NCI-H1436 (cell line): ENCODE measurements around the gene DNAH10.

Experiments
- DNase-seq: peaks from one replicate; lab custom pipeline; 2025; lab: John Stamatoyannopoulos, UW

Gene DNAH10

DNA sequence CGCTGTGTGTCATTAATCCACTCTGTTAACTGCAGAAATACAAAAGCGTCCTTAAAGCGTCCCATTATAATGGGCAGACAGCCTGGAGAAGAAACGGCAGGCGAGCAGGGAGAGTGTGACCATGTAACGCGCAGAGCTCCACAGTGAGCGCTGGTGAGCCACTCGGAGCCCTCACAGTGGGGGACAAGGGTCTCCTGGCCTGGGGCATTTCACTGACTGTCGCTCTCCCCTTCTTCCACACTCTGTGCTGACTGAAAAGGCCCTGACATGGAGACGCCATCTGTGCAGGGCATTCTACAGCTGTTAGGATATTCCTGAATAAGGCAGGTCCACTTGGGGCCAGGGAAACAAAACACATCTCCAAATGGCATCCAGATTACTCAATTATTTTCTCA, 186.3 kb downstream of the DNAH10 start:
- no peak for DNase-seq

DNA sequence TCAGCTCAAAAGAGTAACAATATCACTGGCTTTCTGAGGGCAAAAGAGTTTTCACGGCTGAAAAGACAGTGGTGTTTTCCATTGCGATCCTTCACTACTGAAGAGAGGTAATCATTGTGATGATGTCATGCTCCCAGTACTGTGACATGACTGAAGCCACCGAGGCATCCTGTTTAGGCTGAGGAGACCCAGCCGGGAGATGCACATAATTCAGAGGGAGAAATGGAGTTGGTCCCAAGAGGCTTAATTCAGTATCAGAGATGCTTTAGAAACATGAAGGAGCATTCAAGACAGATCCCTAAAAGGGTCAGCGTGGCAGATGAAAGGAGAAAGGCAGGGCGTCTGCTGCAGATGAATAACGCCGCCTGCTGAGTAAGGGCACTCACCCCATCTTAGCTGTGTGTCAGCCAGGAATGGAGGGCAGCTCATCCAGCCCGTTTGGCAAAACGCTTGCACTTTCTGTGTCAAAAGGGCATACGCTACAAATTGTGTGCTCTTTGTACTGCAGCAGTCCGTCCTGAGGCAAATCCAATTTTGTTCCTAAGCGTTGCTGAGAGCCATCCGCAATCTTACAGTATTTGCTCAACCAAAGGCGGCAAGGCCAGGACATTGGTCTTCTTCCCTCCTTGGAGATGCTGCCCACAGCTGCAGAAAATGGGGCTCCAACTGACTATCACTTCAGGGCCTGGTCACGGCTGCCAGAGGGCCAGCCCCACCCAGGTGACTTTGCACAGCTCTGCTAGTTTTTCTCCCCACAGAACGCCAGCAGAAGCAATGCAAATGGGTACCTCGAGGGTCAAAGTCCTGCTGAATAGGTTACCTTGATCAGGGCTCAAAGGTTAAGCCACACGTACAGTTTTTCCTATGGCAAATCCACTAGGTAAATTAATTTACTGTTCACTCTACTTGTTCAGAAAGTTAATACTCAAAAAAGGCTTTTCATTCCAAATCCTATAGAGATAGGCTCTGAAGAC, 187.0 kb downstream of the DNAH10 start:
- no peak for DNase-seq

DNA sequence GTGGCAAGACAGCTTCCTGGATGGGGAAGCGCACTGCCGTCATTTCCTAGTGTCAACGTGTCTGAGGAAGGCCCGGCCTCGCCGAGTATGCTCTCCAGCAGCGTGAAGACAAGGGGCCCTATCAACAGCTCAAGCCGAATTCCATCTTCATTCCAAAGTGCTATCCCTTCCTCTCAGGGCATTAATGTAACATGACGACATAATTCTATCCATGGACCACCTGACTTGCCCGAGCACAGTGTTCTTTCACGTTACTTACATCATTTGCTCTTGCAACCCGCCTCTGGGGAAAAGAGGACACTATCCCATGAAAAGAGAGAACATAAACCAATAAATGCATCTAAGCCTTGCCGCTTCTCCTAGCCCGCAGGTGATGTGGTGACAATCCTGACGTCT, 187.7 kb downstream of the DNAH10 start:
- DNase-seq: no peak

DNA sequence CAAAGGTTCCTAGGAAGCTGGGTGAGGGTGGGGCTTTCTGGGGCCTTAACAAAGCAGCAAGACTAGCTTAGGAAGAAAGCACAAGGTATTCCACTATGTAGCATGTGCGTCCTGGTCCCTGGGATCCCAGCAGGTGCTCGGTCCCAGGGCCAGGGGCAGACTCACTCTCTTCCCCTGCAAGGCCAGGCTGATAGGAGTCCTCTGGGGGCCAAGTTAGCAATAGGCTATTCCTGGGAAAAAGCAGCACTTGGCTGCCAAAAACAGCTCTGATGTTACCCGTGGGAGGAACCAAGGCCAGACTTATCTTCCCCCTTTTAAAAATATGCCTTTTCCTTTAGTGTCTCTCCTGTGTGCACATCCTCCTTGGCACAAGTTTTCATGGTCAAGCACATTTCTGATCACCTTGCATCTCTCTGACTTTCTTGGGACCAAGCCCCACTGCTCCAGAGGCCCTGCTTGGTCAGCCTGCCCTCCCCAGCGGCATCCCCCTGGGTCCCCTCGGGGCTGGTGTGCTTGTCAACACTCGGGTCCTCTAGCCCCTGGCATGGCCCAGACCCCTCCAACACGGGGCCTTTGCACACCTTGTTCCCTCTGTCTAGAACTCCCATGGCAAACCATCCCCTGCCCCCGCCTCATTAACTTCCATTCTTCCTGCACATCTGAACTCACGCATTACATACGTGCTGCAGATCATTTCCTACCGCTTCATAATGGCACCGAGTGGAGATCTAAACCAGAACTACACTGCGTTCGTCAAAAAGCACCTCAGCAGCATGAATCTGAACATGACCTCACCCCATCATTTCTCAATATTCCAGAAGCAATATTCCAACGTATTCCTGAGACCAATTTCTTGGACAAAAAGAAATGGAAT, 188.6 kb downstream of the DNAH10 start:
- no peak for DNase-seq

DNA sequence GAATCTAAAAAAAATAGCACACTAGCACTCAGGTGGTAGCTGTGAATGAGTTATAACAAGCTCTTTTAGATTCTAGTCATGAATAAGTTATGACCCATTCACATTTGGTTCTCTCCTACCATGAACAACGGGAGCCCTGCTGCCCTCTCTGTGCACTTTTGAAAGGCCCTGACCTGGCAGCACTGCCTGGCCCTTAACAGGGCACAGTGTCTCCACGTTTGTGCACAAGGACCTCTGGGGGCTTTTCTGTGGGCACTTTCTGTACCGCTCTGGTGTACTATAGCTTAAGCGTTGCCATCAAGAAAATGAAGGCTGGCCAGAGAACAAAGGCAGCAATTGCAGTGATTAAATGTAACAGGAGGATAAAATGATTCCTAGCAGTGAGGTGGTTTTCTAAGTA, 189.4 kb downstream of the DNAH10 start:
- peak; percentile 49 for DNase-seq

DNA sequence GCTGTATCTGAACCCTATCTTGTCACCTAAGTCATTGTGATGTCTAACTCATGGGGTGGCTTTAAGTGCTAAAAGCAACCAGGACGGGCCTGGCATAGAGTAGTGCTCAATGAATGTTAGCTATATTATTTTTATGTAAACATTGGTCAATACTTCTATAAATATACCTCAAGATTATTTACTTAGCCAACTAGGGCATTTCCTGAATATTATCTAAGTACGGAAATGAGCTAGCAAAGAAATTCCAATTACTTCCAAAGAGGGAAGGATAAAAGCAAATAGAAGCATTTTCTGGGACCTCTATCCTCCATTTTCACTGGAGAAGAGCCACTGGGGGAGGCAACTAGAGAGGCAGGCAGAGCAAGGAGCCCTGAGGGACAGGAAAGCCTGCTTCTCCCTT, 189.9 kb downstream of the DNAH10 start:
- no peak for DNase-seq

DNA sequence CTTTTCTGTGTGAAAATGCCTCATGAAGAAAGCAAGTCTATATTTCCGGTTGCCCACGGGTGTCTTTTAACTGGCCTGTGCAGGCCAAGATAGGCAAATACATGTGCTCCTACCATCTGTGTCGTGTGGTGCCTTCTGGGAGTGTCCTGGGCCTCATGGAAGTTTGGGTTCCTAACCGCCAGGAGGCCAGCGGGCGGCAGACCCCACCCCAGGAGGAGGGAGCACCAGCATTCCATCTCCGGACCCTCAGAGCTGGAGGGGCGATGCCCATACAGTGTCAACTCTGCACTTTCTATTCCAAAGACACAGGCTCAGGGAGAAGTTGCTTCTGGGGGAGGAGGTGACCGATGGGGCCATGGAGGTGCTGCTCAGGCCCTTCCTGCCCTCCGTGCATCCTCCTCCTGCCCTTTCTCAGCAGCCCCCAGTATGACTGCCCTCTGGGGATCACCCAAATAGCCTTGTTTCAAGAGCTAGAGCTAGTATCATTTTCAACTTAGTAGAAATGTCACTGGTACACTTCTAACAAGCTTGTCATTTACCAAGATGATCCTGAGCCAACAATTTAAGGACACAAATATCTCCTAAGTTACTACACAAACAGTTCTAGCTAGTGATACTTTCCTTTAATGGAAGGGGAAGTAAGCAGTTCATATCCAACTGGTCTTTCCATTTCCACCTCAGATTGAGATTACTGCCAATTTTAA, 192.7 kb downstream of the DNAH10 start:
- no peak for DNase-seq

DNA sequence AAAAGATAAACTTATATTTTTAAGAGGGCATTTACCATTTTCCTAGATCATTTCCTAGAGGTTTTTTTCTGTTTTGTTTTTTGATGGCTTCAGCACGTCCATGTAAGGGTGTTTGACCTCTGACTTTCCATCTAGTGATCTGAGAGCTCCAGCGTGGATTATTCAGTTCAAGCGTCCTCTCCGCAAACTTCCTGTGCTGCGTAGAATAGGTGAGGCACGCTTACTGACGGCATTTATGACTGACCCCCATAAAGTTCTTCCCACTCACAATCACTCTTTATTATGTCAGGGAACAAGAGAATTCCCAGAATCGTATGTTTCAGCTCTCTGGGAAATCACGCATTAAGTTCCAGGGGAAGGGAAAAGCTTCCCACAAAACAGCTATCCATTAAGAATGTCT, 194.1 kb downstream of the DNAH10 start:
- no peak for DNase-seq

DNA sequence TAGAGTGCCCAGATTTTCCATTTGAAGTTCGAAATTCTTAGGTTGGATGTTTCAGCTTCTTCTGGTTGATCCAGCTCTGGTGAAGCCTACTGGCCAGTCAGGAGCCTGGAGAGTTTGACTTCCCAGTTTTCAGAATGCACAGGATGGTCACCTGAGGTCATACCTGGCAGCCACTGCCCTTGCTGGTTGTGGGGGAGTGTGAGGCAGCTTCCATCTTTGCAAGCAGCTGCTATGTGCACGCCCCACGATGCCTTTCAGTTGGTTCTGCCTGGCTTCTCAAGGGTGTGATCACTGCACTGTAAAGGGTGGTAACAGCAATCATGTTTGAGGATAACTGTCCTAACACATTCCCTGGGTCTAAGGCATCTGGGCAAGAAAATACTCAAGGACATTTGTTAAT, 195.1 kb downstream of the DNAH10 start:
- no peak for DNase-seq

DNA sequence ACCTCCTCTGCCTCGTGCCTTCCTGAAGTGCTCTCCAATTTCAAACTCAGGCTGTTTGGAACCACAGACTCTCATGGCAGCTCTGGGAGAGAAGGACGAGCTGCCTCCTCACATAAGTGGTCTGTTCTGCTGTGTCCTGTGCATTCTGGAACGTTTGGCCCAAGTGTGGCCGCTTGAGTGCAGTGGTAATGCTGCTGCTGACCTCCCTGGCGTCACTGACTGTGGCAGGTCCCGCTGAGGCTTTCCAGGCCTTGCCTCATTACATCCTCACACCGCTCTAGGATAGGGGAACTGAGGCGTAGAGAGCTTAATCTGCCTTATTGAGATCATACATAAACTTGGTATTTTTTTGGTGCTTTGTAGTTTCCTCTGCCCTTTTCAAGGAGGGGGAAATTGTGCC, 196.4 kb downstream of the DNAH10 start:
- no peak for DNase-seq

DNA sequence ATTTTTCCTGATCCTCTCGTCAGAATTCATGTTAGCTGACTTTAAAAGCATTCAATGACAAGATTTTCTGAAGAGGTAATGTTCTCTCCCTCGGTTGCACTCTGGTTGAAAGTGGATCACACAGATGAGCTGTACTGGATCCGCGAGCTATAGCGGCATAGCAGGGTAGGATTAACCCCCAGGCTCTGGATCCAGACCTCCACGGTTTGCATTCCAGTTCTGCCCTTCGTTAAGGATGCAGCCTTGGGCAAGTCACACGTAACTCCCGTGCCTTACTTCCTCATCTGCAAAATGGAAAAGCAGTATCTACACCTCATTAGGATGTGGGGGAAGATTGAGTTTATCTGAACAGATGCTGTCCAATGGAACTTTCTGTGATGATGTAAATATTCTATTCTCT, 196.8 kb downstream of the DNAH10 start:
- DNase-seq: no peak

DNA sequence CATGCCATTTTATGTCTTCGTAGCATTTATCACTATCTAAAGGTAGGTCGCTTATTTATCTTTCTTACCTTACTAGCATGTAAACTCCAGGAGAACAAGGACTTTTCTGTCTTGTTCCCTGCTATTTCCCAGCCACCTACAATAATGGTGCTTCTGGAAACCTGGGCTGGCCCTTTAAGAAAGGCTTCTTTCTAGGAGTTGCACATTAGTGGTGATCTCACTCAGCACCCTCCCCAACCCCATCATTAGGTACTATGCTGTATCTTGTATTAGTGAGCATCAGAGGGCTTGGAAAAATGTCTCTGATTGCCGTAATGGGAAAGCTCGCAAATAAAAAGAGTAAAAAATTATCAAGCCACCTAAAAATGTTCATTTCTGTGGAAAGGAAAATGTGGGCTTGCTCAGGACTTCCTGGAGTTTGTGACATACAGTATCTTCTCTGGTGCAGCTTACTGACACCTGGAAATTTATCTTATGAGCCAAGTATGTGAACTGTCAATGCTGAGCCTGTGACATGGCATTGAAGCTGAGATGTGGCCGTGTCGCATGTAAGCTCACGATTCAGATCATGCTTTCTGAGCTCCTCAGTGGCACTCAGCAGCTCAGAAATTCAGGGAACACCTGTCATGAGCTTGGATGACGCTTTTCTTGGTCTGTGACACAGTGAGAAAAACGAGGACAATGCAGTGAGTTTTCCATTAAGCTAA, 198.1 kb downstream of the DNAH10 start:
- no peak for DNase-seq

DNA sequence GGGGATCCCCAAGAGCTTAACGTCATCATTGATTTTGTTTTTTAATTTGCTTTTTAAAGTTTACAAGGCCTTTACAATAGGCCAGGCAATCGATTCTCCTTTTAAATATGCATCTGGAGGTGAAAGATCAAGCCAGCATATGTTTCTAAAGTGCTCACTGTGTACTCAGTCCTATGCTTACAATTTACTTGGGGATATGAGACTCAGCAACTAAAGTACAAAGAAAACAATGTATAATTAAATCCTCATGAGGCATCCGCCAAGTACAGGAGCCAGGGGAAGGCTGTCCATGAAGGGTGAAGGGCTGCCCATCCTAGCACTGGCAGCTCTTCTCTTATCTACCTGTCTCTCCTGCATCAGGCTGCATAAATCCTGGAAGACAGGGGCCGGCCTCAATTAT, 198.8 kb downstream of the DNAH10 start:
- DNase-seq: no peak

DNA sequence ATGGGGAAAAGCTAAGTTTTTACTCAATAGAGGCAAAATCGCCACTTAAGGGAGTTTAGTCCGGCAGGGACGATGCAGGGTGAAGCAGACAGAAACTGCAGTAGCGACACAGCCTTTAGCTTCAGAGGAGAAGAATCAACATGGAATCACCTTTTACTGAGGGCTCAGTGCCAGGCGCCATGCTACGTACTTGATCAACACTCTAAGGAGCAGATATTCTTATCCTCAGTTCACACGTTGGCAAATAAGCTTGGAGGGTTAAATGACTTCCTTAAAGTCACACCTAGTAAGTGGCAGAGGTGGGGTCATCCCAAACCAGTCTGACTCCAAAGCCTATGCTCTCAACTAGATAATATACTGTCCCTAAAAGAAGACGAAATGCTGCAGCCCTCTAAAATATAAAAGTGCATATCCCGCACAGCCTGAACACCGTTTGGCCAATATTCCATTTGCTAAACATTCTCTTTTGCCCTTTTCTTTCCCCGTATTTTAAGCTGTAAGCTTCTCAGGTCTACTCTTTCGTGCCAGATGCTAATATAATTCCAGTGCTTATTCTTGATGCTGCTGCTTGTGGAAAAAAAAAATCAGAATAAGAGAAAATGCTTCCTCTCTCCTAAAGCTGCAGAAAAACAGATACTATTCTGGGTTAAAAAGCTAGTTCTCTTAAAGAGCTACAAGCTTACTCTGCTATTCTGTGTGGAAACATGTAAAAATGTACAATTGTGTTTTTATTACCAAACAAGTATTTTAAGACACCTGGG, 199.7 kb downstream of the DNAH10 start:
- DNase-seq: no peak

DNA sequence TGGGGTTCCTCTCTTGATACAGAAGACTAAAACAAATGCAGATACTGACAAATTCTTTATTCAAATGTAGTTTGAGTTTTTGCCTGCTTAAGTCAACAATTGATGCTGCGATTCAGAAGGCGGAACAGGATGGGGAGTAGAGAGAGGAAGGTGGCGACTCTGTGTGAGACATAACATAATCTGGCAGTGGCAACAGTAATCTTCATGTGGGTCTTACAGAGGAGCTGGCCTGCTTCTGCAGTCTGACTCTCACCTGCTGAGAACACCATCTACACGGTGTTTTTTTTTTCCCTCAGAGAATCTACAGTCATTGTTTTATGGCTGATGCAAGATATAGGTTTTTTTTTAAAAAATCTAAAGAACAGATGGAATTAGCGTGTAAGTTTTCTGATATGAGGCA, 200.4 kb downstream of the DNAH10 start:
- DNase-seq: no peak

DNA sequence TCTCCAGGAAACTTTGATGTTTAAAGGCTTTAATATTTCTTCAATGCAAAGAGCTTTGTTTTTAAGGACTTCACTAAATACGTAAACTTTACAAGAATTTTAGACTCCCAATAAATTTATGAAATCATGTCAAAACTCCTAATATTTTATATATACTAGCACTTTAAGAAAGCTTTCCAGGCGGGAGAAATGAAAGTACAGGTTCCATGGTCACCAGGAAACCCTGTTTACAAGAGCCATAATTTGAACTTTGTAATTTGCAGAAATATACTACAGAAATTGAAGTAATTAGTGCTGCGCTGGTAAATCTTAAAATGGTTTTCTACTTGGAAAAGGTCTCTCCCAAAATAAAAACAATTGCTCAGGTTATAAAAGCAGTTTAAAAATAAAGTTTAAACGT, 201.7 kb downstream of the DNAH10 start:
- DNase-seq: no peak

DNA sequence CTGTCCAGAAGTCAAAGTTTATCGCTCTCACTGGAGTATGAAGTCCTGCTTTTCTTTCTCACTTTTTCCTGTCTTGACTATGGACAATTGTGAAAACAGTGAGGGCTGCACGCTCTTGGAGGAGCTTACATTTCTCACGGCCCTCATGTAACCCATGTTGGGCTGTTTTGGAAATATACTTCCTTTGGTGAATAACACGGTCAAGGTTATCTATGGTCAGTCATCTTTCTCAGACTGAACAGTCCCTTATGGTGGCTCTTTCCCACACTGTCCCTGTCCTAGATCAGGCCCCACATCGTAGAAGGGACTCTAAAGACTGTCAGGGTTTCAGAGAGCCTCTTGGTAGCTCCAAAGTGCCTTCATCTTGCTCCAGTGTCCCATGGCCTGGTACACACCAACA, 203.3 kb downstream of the DNAH10 start:
- no peak for DNase-seq

DNA sequence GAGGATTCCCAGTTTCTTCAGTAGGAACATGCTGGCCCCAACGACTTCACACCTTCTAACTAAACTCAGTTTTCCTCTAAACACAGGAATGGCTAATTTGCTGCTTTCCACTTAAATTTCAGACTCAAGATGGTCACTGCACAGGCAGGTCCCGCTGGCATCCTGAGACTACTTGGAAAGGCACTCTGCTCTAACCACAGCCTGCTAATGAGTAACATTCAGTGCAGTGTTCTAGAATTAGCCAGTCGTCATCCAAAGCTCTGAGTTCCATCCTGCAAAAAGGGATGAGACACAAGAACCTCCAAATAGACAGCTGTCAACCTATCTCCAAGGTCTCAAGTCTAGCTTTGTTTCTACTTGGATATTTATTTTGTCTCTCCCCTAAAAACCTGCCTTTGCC, 204.5 kb downstream of the DNAH10 start:
- DNase-seq: no peak

DNA sequence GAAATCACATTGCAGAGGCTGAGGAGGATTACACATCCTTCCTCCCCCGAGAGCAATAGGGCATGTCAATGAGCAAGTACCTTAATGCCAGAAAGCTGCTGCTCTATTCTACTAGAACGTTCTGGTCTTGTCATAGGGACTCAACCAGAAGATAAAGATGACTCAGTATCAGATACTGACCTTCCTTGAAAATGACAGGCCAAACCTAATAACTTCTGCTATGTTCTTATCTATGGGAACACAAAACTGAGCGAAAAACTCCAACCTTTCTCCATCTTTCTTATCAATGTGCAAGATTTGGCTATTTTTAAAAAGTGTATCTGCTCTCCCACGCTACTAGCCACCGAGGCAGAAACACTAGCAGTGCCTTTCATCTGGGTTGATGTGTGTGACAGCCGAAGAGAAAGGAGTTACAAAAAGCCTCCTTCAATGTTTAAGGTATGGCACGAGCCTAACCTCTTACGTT, 205.1 kb downstream of the DNAH10 start:
- DNase-seq: no peak

DNA sequence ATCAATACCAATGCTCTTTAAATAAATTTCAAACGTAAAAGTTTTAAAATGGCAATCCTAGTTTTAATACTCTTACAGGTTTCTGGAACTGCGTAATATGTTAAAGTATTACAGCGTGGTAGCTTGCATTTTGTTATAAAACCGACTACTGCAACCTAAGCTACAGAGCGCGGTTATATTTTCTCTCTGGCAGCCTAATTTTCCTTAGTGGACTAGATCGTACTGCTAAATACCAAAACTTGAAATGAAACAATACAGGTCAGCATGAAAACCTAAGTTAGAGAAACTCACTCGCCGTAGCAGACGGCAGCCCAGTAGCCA, 209.3 kb downstream of the DNAH10 start:
- DNase-seq: no peak
